Activated CD4-positive, alpha-beta T cell treated with anti-CD3 and anti-CD28 coated beads, Interleukin-2, Interleukin-6, amounts not matched to agents 100 ng/mL and 50 ng/mL, durations not matched to agents 16 hours and 8 hours (primary cell): Measurements from ENCODE around the gene TPCN2.
"Not testable (repeated sequence)": the region's sequence is repeated elsewhere in the genome, so short reads cannot be mapped to it uniquely, and the experiment has no call there.

Experiments
- DNase-seq: peaks from one replicate; pipeline ENCODE4 v3.0.0-alpha.2; 2020

The TPCN2 gene

GRCh38 chr11:69132301-69132670 is 83.6 kb downstream of the TPCN2 start:
- no peak for DNase-seq

- no peak for DNase-seq
These were observed 84.5 kb downstream of the TPCN2 start for GRCh38 chr11:69133251-69133650.

- not testable (repeated sequence) for DNase-seq
These were observed 85.5 kb downstream of the TPCN2 start for GRCh38 chr11:69134182-69134581.

- no peak for DNase-seq
These were observed 86.2 kb downstream of the TPCN2 start for GRCh38 chr11:69134957-69135356.

- DNase-seq, result no peak
These were observed 87.0 kb downstream of the TPCN2 start for GRCh38 chr11:69135420-69136363.

GRCh38 chr11:69136471-69136870 is 87.7 kb downstream of the TPCN2 start:
- DNase-seq, result no peak

- DNase-seq, result no peak
These were observed 88.6 kb downstream of the TPCN2 start for GRCh38 chr11:69137151-69137844.

GRCh38 chr11:69138265-69138664 is 89.5 kb downstream of the TPCN2 start:
- no peak for DNase-seq

- DNase-seq, result not testable (repeated sequence)
These were observed 91.4 kb downstream of the TPCN2 start for GRCh38 chr11:69140161-69140560.

- no peak for DNase-seq
These were observed 91.9 kb downstream of the TPCN2 start for GRCh38 chr11:69140635-69141034.

- no peak for DNase-seq
These were observed 93.0 kb downstream of the TPCN2 start for GRCh38 chr11:69141742-69142141.

- no peak for DNase-seq
These were observed 94.2 kb downstream of the TPCN2 start for GRCh38 chr11:69142895-69143294.

- no peak for DNase-seq
These were observed 95.8 kb downstream of the TPCN2 start for GRCh38 chr11:69144316-69145049.

- no peak for DNase-seq
These were observed 96.3 kb downstream of the TPCN2 start for GRCh38 chr11:69145050-69145380.

- DNase-seq, result no peak
These were observed 99.6 kb downstream of the TPCN2 start for GRCh38 chr11:69148377-69148762.

- DNase-seq, result no peak
These were observed 100.1 kb downstream of the TPCN2 start for GRCh38 chr11:69148806-69149205.

- DNase-seq, result not testable (repeated sequence)
These were observed 100.8 kb downstream of the TPCN2 start for GRCh38 chr11:69149338-69150045.

- no peak for DNase-seq
These were observed 101.4 kb downstream of the TPCN2 start for GRCh38 chr11:69150175-69150574.

GRCh38 chr11:69151836-69152235 is 103.1 kb downstream of the TPCN2 start:
- no peak for DNase-seq

- DNase-seq, result no peak
These were observed 104.1 kb downstream of the TPCN2 start for GRCh38 chr11:69152733-69153421.

GRCh38 chr11:69153661-69154060 is 104.9 kb downstream of the TPCN2 start:
- DNase-seq, result no peak

- DNase-seq, result no peak
These were observed 105.6 kb downstream of the TPCN2 start for GRCh38 chr11:69154211-69154913.
